ENCODE results near the gene USP13.

USP13 gene

GRCh38 chr3:179701176-179701827, 48.5 kb downstream of the USP13 start:
- no peak for DNase-seq

- DNase-seq = no peak
Measured at GRCh38 chr3:179702271-179702947, 49.6 kb downstream of the USP13 start.

GRCh38 chr3:179703816-179704215, 51.0 kb downstream of the USP13 start:
- DNase-seq = no peak

- no peak for DNase-seq
Measured at GRCh38 chr3:179706233-179706632, 53.4 kb downstream of the USP13 start.

- DNase-seq = no peak
Measured at GRCh38 chr3:179710079-179710478, 57.2 kb downstream of the USP13 start.

- DNase-seq = no peak
Measured at GRCh38 chr3:179713643-179714090, 60.8 kb downstream of the USP13 start.

- DNase-seq = no peak
Measured at GRCh38 chr3:179715582-179715981, 62.7 kb downstream of the USP13 start.

- no peak for DNase-seq
Measured at GRCh38 chr3:179716226-179716625, 63.4 kb downstream of the USP13 start.

- DNase-seq = no peak
Measured at GRCh38 chr3:179716811-179717210, 64.0 kb downstream of the USP13 start.

GRCh38 chr3:179717219-179717618, 64.4 kb downstream of the USP13 start:
- DNase-seq = no peak

GRCh38 chr3:179719048-179719734, 66.4 kb downstream of the USP13 start:
- no peak for DNase-seq

GRCh38 chr3:179720196-179720595, 67.4 kb downstream of the USP13 start:
- DNase-seq = no peak

- DNase-seq = no peak
Measured at GRCh38 chr3:179723617-179724016, 70.8 kb downstream of the USP13 start.

GRCh38 chr3:179726075-179726699, 73.3 kb downstream of the USP13 start:
- DNase-seq = no peak

GRCh38 chr3:179729086-179729485, 76.2 kb downstream of the USP13 start:
- no peak for DNase-seq

GRCh38 chr3:179729981-179730380, 77.1 kb downstream of the USP13 start:
- no peak for DNase-seq

GRCh38 chr3:179730506-179730905, 77.7 kb downstream of the USP13 start:
- no peak for DNase-seq

GRCh38 chr3:179731544-179731943, 78.7 kb downstream of the USP13 start:
- no peak for DNase-seq

- no peak for DNase-seq
Measured at GRCh38 chr3:179732661-179733348, 80.0 kb downstream of the USP13 start.

GRCh38 chr3:179733797-179734196, 81.0 kb downstream of the USP13 start:
- DNase-seq = no peak

GRCh38 chr3:179734497-179735281, 81.8 kb downstream of the USP13 start:
- no peak for DNase-seq

- DNase-seq = no peak
Measured at GRCh38 chr3:179735321-179735720, 82.5 kb downstream of the USP13 start.
